Measurements from ENCODE around the gene EXTL2.
"Not testable (repeated sequence)": the region's sequence is repeated elsewhere in the genome, so short reads cannot be mapped to it uniquely, and the experiment has no call there.

EXTL2 gene

GRCh38 chr1:100896481-100896982 is 1.9 kb upstream of the EXTL2 start:
- DNase-seq = peak; percentile 58

GRCh38 chr1:100895540-100896480 is 1.2 kb upstream of the EXTL2 start, which contains the start of gene SLC30A7:
Gene SLC30A7, plus strand, starts transcription at chr1:100896090. Its CDS starts 173 bp downstream, at chr1:100896263.
- peak; percentile 90 for DNase-seq

- DNase-seq = no peak
Observed at GRCh38 chr1:100893718-100894117, 924 bp downstream of the EXTL2 start.

GRCh38 chr1:100892554-100892953 is 2.1 kb downstream of the EXTL2 start:
- DNase-seq = no peak

- no peak for DNase-seq
Observed at GRCh38 chr1:100891380-100891779, 3.3 kb downstream of the EXTL2 start.

GRCh38 chr1:100889869-100890482 is 4.7 kb downstream of the EXTL2 start:
- not testable (repeated sequence) for DNase-seq

GRCh38 chr1:100889007-100889406 is 5.6 kb downstream of the EXTL2 start:
- not testable (repeated sequence) for DNase-seq

- no peak for DNase-seq
Observed at GRCh38 chr1:100883963-100884362, 10.7 kb downstream of the EXTL2 start.

DNA sequence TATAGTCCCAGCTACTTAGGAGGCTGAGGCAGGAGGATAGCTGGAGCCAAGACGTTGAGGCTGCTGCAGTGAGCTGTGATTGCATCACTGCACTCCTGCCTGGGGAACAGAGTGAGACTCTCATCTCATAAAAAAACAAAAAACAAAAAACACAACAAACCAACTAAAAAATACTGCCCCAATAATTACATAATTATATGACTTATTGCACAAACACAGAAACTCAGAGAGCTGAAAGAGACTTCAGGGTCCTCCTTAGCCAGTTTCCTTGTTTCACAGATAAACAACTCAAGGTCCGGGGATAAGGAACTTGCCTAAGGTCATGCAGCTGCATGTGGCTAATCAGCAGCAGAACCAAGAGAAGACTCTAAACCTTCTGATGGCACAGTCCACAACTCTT is 11.9 kb downstream of the EXTL2 start:
- DNase-seq = no peak

DNA sequence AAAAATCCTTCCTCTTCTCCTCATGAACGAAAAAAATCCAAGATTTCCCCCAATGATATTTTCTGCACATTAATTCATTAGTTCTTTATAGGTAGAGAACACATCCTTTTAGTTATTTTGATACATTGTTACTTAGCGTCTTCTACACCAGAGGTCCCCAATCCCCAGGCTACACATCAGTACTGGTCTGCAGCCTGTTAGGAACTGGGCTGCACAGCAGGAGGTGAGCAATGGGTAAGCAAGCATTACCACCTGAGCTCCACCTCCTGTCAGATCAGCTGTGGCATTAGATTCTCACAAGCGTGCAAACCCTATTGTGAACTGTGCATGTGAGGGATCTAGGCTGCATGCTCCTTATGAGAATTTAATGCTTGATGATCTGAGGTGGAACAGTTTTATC is 13.0 kb downstream of the EXTL2 start:
- no peak for DNase-seq

- no peak for DNase-seq
Observed at GRCh38 chr1:100879422-100879821, 15.2 kb downstream of the EXTL2 start.

- DNase-seq = no peak
Observed at GRCh38 chr1:100876291-100876690, 18.4 kb downstream of the EXTL2 start.

- DNase-seq = no peak
Observed at GRCh38 chr1:100875228-100875627, 19.4 kb downstream of the EXTL2 start.

- no peak for DNase-seq
Observed at GRCh38 chr1:100874433-100874832, 20.2 kb downstream of the EXTL2 start.

GRCh38 chr1:100869996-100870395 is 24.6 kb downstream of the EXTL2 start:
- no peak for DNase-seq

GRCh38 chr1:100868364-100868995 is 26.2 kb downstream of the EXTL2 start:
- DNase-seq = peak; percentile 8

DNA sequence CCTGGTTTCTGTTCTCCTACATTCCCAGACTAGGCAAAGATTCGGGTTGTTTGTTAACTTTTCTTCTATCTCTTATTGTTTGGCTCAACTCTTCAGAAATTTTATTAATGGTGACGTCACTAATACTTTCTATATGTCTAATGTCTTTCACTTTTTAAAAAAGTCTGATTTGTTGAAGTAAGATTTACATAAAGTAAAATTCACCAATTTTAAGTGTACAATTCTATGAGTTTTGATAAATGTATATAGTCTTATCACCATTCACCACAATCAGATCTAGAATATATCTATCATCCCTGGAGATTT is 27.8 kb downstream of the EXTL2 start:
- no peak for DNase-seq

DNA sequence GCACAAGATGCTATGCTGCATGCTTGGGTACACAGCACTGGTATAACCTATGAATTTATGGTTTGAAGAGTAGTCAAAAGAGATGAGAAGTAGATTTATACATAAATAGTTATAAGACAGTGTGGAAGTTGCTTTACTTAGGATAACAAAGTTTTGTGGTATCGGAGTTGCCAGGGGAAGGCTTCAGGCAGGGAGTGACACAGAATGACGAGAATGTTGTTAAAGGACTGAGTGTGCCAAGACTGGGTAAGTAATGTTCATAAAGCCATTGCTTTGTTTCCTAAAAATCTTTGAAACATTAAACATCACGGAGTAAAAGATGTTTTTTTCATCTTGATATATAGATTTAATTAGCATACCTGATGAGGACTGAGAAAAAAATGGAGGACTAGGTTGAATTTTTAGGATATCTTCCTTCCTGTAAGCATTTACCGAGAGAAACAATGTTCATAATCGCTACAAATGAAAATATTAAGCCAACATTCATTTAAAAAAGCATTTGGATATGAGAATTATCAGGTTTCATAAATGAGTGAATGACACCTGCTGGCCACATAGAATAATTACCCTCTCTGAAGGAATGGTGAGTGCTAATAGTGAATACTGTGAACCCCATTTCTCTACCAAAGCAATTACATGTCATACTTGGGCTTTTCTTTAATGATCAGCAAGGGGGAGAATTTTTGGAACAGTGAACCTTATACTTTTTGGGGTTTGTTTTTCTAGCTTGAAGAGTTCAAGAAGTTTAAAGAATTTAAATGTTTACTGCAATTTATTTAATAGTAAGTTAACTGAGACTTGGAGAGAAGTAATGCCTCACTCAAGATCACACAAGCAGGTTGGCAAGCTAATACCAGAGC is 28.4 kb downstream of the EXTL2 start:
- DNase-seq = no peak

DNA sequence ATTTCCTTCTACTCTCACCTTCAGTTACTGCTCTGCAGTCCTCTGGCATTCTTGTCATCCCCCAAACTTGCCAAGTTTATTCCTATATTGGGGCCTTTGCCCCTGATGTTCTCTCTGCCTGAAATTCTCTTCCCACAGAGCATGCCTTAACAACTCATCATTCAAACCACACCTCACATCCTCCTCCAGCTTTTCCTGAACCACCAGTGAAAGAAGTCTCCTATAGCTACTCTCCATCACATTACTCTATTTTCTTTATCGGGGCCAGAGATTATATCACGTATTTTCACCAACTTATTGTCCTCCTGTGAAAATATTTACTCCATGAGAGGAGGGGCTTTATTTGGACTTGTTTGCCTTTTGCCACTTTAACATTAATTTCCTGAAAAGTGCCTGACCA is 32.1 kb downstream of the EXTL2 start:
- DNase-seq = no peak

DNA sequence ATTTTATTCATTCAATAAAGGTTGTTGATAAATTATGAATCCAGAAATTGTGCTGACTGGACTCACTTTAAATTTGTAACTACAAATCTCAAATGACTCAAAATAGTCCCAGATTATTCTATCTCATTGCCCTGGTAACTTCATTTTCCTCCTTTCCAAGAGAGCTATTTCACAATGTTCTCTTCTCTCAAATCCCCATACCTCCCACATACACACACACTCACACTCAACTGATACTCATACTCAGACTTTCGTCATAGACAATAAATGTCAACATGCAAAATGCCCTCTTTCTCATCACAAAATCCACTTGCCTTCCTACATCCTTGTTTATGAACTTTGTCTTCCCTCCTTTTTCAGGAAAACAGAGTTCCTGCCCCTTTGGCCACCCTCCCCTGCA is 33.3 kb downstream of the EXTL2 start:
- DNase-seq = no peak

- DNase-seq = no peak
Observed at GRCh38 chr1:100860397-100860991, 34.1 kb downstream of the EXTL2 start.

DNA sequence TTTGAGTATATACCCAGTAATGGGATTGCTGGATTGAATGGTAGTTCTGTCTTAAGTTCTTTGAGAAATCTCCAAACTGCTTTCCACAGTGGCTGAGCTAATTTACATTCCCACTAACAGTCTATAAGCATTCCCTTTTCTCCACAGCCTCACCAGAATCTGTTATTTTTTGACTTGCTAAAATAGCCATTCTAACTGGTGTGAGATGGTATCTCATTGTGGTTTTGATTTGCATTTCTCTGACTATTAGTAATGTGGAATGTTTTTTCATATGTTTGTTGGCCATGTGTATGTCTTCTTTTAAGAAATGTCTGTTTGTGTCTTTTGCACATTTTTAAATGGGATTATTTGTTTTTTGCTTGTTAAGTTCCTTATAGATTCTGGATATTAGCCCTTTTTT is 39.5 kb downstream of the EXTL2 start:
- DNase-seq = not testable (repeated sequence)
